Measurements from ENCODE around the gene RANBP10. TPM values are rescaled to one million over a fixed set of nuclear protein-coding genes. Genes with fewer than 3 reads are reported as not detected.

RANBP10 gene
- total and polyA plus RNA-seq, 2 of the 13 experiments (the other 11 are each of a cell fraction or from before 2014, with no cell fraction given), result 9.2 to 22.7 TPM

DNA sequence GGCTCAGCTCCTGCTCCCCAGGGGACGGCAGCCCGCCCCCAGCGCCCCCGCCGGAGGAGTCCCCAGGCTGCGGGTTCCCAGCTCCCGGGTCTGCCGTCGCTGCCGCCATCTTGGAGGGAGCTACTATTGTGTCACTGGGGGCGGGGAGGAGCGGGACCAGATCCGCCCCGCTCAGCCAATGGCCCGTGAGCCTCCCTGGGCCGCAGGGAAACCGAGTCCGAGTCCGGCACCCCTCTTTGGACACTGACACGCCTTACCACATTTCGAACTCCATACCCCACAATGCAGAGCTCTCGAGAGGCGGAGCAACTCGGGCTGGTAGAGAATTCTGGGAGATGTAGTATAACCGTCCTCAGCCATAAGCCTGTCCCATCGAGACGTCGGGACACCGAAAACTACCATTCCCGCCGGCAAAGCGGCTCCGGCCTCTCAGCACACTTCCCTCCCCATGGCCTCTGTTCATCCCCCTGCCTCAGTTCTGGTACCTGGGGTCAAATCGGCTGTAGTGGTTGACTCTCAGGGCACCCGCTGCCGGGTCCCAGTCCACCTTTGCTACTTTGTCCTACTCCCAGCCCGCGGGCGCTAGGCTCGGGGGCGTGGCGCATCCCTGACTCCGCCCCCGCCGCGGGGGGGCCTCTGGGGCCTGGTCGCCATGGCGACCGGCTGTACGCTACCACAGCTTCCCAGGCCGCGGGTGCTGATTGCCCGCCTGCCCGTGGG, at the start of gene RANBP10, which contains the start of gene TSNAXIP1 (continued):
- TF ChIP-seq ZNF660 (CRISPR knock-in tag; IDR thresholded peaks at IDR 0.05; ENCODE audit: borderline replicate concordance, low read depth), result no peak
- TF ChIP-seq XRCC5 (optimal IDR thresholded peaks at IDR 0.05; ENCODE audit: low read length), result peak; percentile 29
- no peak for TF ChIP-seq ZNF773 (CRISPR knock-in tag; IDR thresholded peaks at IDR 0.05; ENCODE audit: borderline replicate concordance)
- TF ChIP-seq, protein P1, sequence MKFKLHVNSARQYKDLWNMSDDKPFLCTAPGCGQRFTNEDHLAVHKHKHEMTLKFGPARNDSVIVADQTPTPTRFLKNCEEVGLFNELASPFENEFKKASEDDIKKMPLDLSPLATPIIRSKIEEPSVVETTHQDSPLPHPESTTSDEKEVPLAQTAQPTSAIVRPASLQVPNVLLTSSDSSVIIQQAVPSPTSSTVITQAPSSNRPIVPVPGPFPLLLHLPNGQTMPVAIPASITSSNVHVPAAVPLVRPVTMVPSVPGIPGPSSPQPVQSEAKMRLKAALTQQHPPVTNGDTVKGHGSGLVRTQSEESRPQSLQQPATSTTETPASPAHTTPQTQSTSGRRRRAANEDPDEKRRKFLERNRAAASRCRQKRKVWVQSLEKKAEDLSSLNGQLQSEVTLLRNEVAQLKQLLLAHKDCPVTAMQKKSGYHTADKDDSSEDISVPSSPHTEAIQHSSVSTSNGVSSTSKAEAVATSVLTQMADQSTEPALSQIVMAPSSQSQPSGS (CRISPR knock-in tag; IDR thresholded peaks at IDR 0.05), result peak; percentile 23; the same call in 1 of the 2 replicates
- no peak for TF ChIP-seq ARNT (IDR thresholded peaks at IDR 0.05)
- TF ChIP-seq ZFP90 (CRISPR knock-in tag; IDR thresholded peaks at IDR 0.05; ENCODE audit: borderline replicate concordance), result peak; percentile 62
- TF ChIP-seq ZNF44 (CRISPR knock-in tag; IDR thresholded peaks at IDR 0.05), result peak; percentile 96
- TF ChIP-seq SMARCC2 (IDR thresholded peaks at IDR 0.05), result no peak
- 0 out of 2 replicates have a peak, but pooled peaks have one; percentile 38 for TF ChIP-seq ZBTB8A (CRISPR knock-in tag; IDR thresholded peaks at IDR 0.05; ENCODE audit: borderline replicate concordance, low read depth)
- TF ChIP-seq, protein P2, sequence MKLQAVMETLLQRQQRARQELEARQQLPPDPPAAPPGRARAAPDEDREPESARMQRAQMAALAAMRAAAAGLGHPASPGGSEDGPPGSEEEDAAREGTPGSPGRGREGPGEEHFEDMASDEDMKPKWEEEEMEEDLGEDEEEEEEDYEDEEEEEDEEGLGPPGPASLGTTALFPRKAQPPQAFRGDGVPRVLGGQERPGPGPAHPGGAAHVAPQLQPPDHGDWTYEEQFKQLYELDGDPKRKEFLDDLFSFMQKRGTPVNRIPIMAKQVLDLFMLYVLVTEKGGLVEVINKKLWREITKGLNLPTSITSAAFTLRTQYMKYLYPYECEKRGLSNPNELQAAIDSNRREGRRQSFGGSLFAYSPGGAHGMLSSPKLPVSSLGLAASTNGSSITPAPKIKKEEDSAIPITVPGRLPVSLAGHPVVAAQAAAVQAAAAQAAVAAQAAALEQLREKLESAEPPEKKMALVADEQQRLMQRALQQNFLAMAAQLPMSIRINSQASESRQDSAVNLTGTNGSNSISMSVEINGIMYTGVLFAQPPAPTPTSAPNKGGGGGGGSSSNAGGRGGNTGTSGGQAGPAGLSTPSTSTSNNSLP (IDR thresholded peaks at IDR 0.05; ENCODE audit: low read depth, low read length), result no peak
- 0 out of 2 replicates have a peak, but pooled peaks have one; percentile 71 for TF ChIP-seq WIZ (CRISPR knock-in tag; IDR thresholded peaks at IDR 0.05)
- TF ChIP-seq, protein P3, sequence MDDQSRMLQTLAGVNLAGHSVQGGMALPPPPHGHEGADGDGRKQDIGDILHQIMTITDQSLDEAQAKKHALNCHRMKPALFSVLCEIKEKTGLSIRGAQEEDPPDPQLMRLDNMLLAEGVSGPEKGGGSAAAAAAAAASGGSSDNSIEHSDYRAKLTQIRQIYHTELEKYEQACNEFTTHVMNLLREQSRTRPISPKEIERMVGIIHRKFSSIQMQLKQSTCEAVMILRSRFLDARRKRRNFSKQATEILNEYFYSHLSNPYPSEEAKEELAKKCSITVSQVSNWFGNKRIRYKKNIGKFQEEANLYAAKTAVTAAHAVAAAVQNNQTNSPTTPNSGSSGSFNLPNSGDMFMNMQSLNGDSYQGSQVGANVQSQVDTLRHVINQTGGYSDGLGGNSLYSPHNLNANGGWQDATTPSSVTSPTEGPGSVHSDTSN (CRISPR knock-in tag; IDR thresholded peaks at IDR 0.05; ENCODE audit: borderline replicate concordance), result no peak
- TF ChIP-seq, protein P4, sequence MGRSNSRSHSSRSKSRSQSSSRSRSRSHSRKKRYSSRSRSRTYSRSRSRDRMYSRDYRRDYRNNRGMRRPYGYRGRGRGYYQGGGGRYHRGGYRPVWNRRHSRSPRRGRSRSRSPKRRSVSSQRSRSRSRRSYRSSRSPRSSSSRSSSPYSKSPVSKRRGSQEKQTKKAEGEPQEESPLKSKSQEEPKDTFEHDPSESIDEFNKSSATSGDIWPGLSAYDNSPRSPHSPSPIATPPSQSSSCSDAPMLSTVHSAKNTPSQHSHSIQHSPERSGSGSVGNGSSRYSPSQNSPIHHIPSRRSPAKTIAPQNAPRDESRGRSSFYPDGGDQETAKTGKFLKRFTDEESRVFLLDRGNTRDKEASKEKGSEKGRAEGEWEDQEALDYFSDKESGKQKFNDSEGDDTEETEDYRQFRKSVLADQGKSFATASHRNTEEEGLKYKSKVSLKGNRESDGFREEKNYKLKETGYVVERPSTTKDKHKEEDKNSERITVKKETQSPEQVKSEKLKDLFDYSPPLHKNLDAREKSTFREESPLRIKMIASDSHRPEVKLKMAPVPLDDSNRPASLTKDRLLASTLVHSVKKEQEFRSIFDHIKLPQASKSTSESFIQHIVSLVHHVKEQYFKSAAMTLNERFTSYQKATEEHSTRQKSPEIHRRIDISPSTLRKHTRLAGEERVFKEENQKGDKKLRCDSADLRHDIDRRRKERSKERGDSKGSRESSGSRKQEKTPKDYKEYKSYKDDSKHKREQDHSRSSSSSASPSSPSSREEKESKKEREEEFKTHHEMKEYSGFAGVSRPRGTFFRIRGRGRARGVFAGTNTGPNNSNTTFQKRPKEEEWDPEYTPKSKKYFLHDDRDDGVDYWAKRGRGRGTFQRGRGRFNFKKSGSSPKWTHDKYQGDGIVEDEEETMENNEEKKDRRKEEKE (IDR thresholded peaks at IDR 0.05), result no peak
- TF ChIP-seq ZBTB7A (CRISPR knock-in tag; IDR thresholded peaks at IDR 0.05), result no peak
- TF ChIP-seq SMC3 (IDR thresholded peaks at IDR 0.05; ENCODE audit: low read length), result no peak
- no peak for TF ChIP-seq ZFP36L2 (CRISPR knock-in tag; IDR thresholded peaks at IDR 0.05)
- TF ChIP-seq, protein P5, sequence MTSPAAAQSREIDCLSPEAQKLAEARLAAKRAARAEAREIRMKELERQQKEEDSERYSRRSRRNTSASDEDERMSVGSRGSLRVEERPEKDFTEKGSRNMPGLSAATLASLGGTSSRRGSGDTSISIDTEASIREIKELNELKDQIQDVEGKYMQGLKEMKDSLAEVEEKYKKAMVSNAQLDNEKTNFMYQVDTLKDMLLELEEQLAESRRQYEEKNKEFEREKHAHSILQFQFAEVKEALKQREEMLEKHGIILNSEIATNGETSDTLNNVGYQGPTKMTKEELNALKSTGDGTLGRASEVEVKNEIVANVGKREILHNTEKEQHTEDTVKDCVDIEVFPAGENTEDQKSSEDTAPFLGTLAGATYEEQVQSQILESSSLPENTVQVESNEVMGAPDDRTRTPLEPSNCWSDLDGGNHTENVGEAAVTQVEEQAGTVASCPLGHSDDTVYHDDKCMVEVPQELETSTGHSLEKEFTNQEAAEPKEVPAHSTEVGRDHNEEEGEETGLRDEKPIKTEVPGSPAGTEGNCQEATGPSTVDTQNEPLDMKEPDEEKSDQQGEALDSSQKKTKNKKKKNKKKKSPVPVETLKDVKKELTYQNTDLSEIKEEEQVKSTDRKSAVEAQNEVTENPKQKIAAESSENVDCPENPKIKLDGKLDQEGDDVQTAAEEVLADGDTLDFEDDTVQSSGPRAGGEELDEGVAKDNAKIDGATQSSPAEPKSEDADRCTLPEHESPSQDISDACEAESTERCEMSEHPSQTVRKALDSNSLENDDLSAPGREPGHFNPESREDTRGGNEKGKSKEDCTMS (CRISPR knock-in tag; conservative IDR thresholded peaks at IDR 0.05), result no peak
- no peak for TF ChIP-seq MBNL3 (CRISPR knock-in tag; conservative IDR thresholded peaks at IDR 0.05)
- TF ChIP-seq ZNF775 (CRISPR knock-in tag; IDR thresholded peaks at IDR 0.05; ENCODE audit: borderline replicate concordance), result no peak

Measured in HepG2 (cell line).